ENCODE results near the gene CDK6. TPM values are rescaled to one million over a fixed set of nuclear protein-coding genes. Genes with fewer than 3 reads are reported as not detected.
"Not testable (repeated sequence)": the region's sequence is repeated elsewhere in the genome, so short reads cannot be mapped to it uniquely, and the experiment has no call there.

The CDK6 gene
- 22.4 TPM for polyA plus RNA-seq
- long read RNA-seq, donor 1, partial matches to known transcripts: 0 of 4 reads
- long read RNA-seq, donor 1, other reads (novel, unspliced or antisense): 0 of 4 reads
- long read RNA-seq, donor 2, full-length matches to known transcripts: 2 of 7 reads
- long read RNA-seq, donor 2, partial matches to known transcripts: 5 of 7 reads
- long read RNA-seq, donor 2, other reads (novel, unspliced or antisense): 0 of 7 reads
- long read RNA-seq, donor 3, full-length matches to known transcripts: 3 of 3 reads
- long read RNA-seq, donor 3, partial matches to known transcripts: 0 of 3 reads
- long read RNA-seq, donor 3, other reads (novel, unspliced or antisense): 0 of 3 reads
- long read RNA-seq, donor 4, partial matches to known transcripts: 0 of 1 reads
- long read RNA-seq, donor 4, other reads (novel, unspliced or antisense): 0 of 1 reads
- long read RNA-seq, donor 5, partial matches to known transcripts: 0 of 3 reads
- long read RNA-seq, donor 5, other reads (novel, unspliced or antisense): 0 of 3 reads
- long read RNA-seq, donor 6, transcript CDK6-202 (8 exons, 1,465 nt): major isoform, 5 of 5 reads
- long read RNA-seq, donor 6, partial matches to known transcripts: 0 of 5 reads
- long read RNA-seq, donor 6, other reads (novel, unspliced or antisense): 0 of 5 reads
- long read RNA-seq, donor 7, partial matches to known transcripts: 0 of 2 reads
- long read RNA-seq, donor 7, other reads (novel, unspliced or antisense): 0 of 2 reads
- long read RNA-seq, donor 8, full-length matches to known transcripts: 4 of 4 reads
- long read RNA-seq, donor 8, partial matches to known transcripts: 0 of 4 reads
- long read RNA-seq, donor 8, other reads (novel, unspliced or antisense): 0 of 4 reads
- long read RNA-seq, donor 9, partial matches to known transcripts: 0 of 2 reads
- long read RNA-seq, donor 9, other reads (novel, unspliced or antisense): 0 of 2 reads
- long read RNA-seq, donor 10, partial matches to known transcripts: 0 of 1 reads
- long read RNA-seq, donor 10, other reads (novel, unspliced or antisense): 0 of 1 reads
- long read RNA-seq, donor 11, full-length matches to known transcripts: 5 of 5 reads
- long read RNA-seq, donor 11, partial matches to known transcripts: 0 of 5 reads
- long read RNA-seq, donor 11, other reads (novel, unspliced or antisense): 0 of 5 reads

- peak within 1 kb of the TSS; percentile 87 for H3K27ac ChIP-seq (ENCODE audit: low read length)
- H3K9me3 ChIP-seq (ENCODE audit: control insufficient read depth, low read depth, low read length): no peaks in the 10 kb centered on the region
- H3K27me3 ChIP-seq (ENCODE audit: control insufficient read depth, insufficient read depth, low read length): no peaks in the 10 kb centered on the region
- no peaks in the 10 kb centered on the region for H3K36me3 ChIP-seq (ENCODE audit: control insufficient read depth, insufficient read depth, low read length)
- WGBS (ENCODE audit: insufficient coverage, low lambda C conversion rate): no CpG with 5 or more reads among the region's 54 CpGs
- H3K4me1 ChIP-seq (ENCODE audit: control insufficient read depth, insufficient read depth, low read length): no peaks in the 10 kb centered on the region
- DNase-seq: peak; percentile 48 to 73
- peak within 1 kb of the TSS; percentile 80 for H3K4me3 ChIP-seq (ENCODE audit: low read length)
Measured at GRCh38 chr7:92836489-92836999, at the start of gene CDK6. CDK6 (minus strand) TSS chr7:92836573; CDS start chr7:92833323, 3,250 bp downstream.

DNA sequence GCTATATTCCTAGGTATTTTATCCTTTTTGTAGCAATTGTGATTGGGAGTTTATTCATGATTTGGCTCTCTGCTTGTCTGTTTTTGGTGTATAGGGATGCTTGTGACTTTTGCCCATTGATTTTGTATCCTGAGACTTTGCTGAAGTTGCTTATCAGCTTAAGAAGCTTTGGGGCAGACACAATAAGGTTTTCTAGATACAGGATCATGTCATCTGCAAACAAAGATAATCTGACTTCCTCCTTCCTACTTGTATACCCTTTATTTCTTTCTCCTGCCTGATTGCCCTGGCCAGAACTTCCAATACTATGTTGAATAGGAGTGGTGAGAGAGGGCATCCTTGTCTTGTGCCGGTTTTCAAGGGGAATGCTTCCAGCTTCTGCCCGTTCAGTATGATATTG, 49.7 kb upstream of the CDK6 start:
- not testable (repeated sequence) for H3K27ac ChIP-seq (ENCODE audit: low read length); H3K27me3 ChIP-seq (ENCODE audit: control insufficient read depth, insufficient read depth, low read length); H3K4me1 ChIP-seq (ENCODE audit: control insufficient read depth, insufficient read depth, low read length); H3K36me3 ChIP-seq (ENCODE audit: control insufficient read depth, insufficient read depth, low read length); H3K4me3 ChIP-seq (ENCODE audit: low read length); DNase-seq; H3K9me3 ChIP-seq (ENCODE audit: control insufficient read depth, low read depth, low read length)
- WGBS (ENCODE audit: insufficient coverage, low lambda C conversion rate): no CpG with 5 or more reads among the region's 2 CpGs

DNA sequence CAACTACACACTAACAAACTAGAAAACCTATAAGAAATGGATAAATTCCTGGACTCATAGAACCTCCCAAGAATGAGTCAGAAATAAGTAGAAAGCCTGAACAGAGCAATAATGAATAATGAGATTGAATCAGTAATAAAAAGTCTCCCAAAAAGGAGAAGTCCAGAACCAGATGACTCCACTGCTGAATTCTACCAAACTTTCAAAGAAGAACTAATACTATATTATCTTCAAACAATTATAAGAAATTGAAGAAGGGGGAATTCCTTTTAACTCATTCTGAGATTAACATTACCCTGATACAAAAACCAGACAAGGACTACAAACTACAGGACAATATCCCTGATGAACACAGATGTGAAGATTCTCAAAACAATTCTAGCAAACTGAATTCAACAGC, 47.8 kb upstream of the CDK6 start:
- no peaks in the 10 kb centered on the region for H3K36me3 ChIP-seq (ENCODE audit: control insufficient read depth, insufficient read depth, low read length)
- peaks cover 6% of the 10 kb centered on the region for H3K9me3 ChIP-seq (ENCODE audit: control insufficient read depth, low read depth, low read length)
- H3K27ac ChIP-seq (ENCODE audit: low read length): no peak overlapping the region
- no peak overlapping the region for H3K4me3 ChIP-seq (ENCODE audit: low read length)
- H3K4me1 ChIP-seq (ENCODE audit: control insufficient read depth, insufficient read depth, low read length): no peaks in the 10 kb centered on the region
- no peak for DNase-seq
- H3K27me3 ChIP-seq (ENCODE audit: control insufficient read depth, insufficient read depth, low read length): no peaks in the 10 kb centered on the region

DNA sequence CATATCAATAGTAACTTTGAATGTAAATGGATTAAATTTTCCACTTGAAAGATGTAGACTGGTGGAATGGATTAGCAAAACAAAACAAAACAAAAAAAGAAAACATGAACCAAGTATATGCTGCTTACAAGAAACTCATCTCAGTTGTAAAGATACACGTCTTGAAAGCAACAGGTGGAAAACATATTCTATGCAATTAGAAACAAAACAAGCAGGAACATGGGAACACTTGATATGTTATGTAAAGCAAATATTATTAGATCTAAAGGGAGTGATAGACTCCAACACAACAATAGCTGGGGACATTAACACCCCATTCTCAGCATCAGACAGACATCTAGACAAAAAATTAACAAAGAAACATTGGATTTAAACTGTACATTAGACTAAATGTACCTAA, 46.4 kb upstream of the CDK6 start:
- 90% methylated on average over 1 of the region's 1 CpG for WGBS (ENCODE audit: insufficient coverage, low lambda C conversion rate)
- Histone ChIP-seq H3K27me3 (ENCODE audit: control insufficient read depth, insufficient read depth, low read length) (no peaks in the 10 kb centered on the region), H3K4me3 (ENCODE audit: low read length) (no peak overlapping the region), H3K36me3 (ENCODE audit: control insufficient read depth, insufficient read depth, low read length) (no peaks in the 10 kb centered on the region), H3K4me1 (ENCODE audit: control insufficient read depth, insufficient read depth, low read length) (no peaks in the 10 kb centered on the region), H3K9me3 (ENCODE audit: control insufficient read depth, low read depth, low read length) (peaks cover 6% of the 10 kb centered on the region), H3K27ac (ENCODE audit: low read length) (no peak overlapping the region)
- no peak for DNase-seq

GRCh38 chr7:92881091-92881485, 44.7 kb upstream of the CDK6 start:
- H3K9me3 ChIP-seq (ENCODE audit: control insufficient read depth, low read depth, low read length): peaks cover 6% of the 10 kb centered on the region
- no peaks in the 10 kb centered on the region for H3K36me3 ChIP-seq (ENCODE audit: control insufficient read depth, insufficient read depth, low read length)
- no peak overlapping the region for H3K27ac ChIP-seq (ENCODE audit: low read length)
- DNase-seq: no peak
- no CpG with 5 or more reads among the region's 4 CpGs for WGBS (ENCODE audit: insufficient coverage, low lambda C conversion rate)
- no peaks in the 10 kb centered on the region for H3K27me3 ChIP-seq (ENCODE audit: control insufficient read depth, insufficient read depth, low read length)
- no peak overlapping the region for H3K4me3 ChIP-seq (ENCODE audit: low read length)
- no peaks in the 10 kb centered on the region for H3K4me1 ChIP-seq (ENCODE audit: control insufficient read depth, insufficient read depth, low read length)

DNA sequence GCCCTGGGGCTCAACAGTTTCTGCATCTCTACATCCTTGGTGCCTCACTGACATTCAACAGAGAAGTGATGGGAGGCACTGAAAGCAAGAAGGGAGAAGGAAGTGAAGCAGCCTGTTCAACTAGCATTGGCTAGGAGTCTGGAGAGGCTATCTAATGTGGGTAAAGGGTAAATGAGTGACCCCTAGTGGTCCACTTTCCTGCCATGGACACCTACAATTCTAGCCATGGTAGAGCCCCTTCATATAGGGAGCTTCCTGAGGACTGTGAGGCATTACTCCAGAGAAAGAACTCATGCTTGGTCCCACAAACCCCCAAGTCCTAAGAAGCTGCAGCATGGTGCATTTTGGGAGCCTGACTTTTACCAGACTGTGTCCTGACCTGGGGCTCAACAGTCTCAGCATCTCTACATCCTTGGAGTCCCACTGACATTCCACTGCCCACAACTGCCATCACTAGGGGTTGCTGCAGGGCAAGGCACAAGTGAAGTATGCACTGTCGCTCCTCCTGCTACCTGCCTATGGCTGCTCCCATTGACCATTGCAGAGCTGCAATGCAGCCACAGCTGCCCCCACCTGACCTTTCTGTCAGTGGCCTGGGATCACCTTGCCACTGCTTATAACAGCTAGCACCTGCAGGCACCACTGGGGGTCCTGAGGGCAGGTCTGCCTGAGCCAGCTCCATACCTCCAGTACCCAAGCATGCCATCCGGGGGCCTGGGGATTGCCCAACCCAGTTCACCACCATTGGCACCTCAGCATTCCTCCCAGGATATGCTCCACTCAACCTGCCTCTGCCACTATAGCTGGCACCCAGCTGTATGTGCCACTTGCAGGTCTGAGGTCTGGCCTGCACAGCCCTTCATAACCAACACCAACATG, 44.1 kb upstream of the CDK6 start:
- H3K4me3 ChIP-seq (ENCODE audit: low read length): no peak overlapping the region
- peak in 1 of 2 donors; percentile 14 for DNase-seq
- H3K9me3 ChIP-seq (ENCODE audit: control insufficient read depth, low read depth, low read length): peaks cover 6% of the 10 kb centered on the region
- no peak overlapping the region for H3K27ac ChIP-seq (ENCODE audit: low read length)
- H3K27me3 ChIP-seq (ENCODE audit: control insufficient read depth, insufficient read depth, low read length): no peaks in the 10 kb centered on the region
- no peaks in the 10 kb centered on the region for H3K4me1 ChIP-seq (ENCODE audit: control insufficient read depth, insufficient read depth, low read length)
- no peaks in the 10 kb centered on the region for H3K36me3 ChIP-seq (ENCODE audit: control insufficient read depth, insufficient read depth, low read length)
- WGBS (ENCODE audit: insufficient coverage, low lambda C conversion rate): no CpG with 5 or more reads among the region's 2 CpGs

DNA sequence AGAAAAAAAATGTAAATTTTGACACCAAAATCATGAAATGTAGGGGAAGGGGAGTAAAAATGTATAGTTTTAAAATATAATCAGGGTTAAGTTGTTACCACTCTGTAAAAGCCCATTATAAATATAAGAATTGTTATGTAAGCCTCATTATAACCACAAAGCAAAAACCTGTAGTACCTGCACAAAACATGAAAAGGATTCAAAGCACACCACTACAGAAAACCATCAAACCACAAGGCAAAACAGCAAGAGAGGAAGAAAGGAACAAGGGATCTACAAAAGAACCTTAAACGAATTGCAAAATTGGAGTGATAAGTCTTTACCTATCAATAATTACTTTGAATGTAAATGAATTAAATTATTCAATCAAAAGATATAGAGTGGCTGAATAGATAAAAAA, 41.0 kb upstream of the CDK6 start:
- DNase-seq: no peak
- no peaks in the 10 kb centered on the region for H3K27me3 ChIP-seq (ENCODE audit: control insufficient read depth, insufficient read depth, low read length)
- H3K9me3 ChIP-seq (ENCODE audit: control insufficient read depth, low read depth, low read length): peaks cover 3% of the 10 kb centered on the region
- no peaks in the 10 kb centered on the region for H3K36me3 ChIP-seq (ENCODE audit: control insufficient read depth, insufficient read depth, low read length)
- H3K4me3 ChIP-seq (ENCODE audit: low read length): no peak overlapping the region
- no peaks in the 10 kb centered on the region for H3K4me1 ChIP-seq (ENCODE audit: control insufficient read depth, insufficient read depth, low read length)
- WGBS (ENCODE audit: insufficient coverage, low lambda C conversion rate): 67% methylated on average over 1 of the region's 1 CpG
- no peak overlapping the region for H3K27ac ChIP-seq (ENCODE audit: low read length)

GRCh38 chr7:92876836-92877235, 40.5 kb upstream of the CDK6 start:
- no peak for DNase-seq
- Histone ChIP-seq H3K4me1 (ENCODE audit: control insufficient read depth, insufficient read depth, low read length) (no peaks in the 10 kb centered on the region), H3K27me3 (ENCODE audit: control insufficient read depth, insufficient read depth, low read length) (no peaks in the 10 kb centered on the region), H3K9me3 (ENCODE audit: control insufficient read depth, low read depth, low read length) (peaks cover 3% of the 10 kb centered on the region), H3K27ac (ENCODE audit: low read length) (no peak overlapping the region), H3K36me3 (ENCODE audit: control insufficient read depth, insufficient read depth, low read length) (no peaks in the 10 kb centered on the region), H3K4me3 (ENCODE audit: low read length) (no peak overlapping the region)
- WGBS (ENCODE audit: insufficient coverage, low lambda C conversion rate): 100% methylated on average over 1 of the region's 1 CpG

DNA sequence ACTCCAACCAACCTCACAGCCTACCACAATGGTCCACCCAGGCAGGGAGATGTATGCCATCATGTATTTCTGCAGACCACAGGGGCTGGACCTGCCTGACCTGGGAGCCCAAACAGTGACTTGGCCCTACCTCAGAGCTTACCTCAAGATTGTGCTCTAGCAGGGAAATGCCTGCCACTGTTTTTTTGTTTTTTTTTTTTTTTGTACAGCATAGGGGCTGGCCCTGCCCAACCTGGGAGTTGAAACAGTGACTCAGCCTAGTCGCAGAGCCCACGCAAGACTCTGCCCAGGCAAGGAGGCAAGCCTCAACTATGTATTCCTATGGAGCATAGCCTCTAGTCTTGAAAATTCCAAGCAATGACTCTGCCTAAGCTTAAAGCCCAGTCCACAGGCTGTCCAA, 39.3 kb upstream of the CDK6 start:
- Histone ChIP-seq H3K4me1 (ENCODE audit: control insufficient read depth, insufficient read depth, low read length) (no peaks in the 10 kb centered on the region), H3K9me3 (ENCODE audit: control insufficient read depth, low read depth, low read length) (peaks cover 3% of the 10 kb centered on the region), H3K4me3 (ENCODE audit: low read length) (no peak overlapping the region), H3K36me3 (ENCODE audit: control insufficient read depth, insufficient read depth, low read length) (no peaks in the 10 kb centered on the region), H3K27ac (ENCODE audit: low read length) (no peak overlapping the region), H3K27me3 (ENCODE audit: control insufficient read depth, insufficient read depth, low read length) (no peaks in the 10 kb centered on the region)
- no peak for DNase-seq
- no CpG with 5 or more reads among the region's 2 CpGs for WGBS (ENCODE audit: insufficient coverage, low lambda C conversion rate)

Measured in large intestine (tissue), 12 donors.